Thyroid gland (tissue), 4 donors: Measurements from ENCODE around the gene SAMD11. TPM values are rescaled to one million over a fixed set of nuclear protein-coding genes. Genes with fewer than 3 reads are reported as not detected.
A peak's percentile ranks its signal among the peaks of the same experiment; 100 is the strongest.

Experiments used
- DNase-seq, 2 donors: peaks; one replicate each; pipeline ENCODE4 v3.0.0-alpha.2; 2019
- H3K27ac ChIP-seq, 3 donors: fragments of 200-600 bp; sonication (generic); 1 replicate in 2 of 3; 2 replicates in 1 of 3; pipeline ENCODE4 v1.5.1; 2016 to 2019; ENCODE audit warnings: mild to moderate bottlenecking in 1 of 3, moderate library complexity in 1 of 3
- H3K27me3 ChIP-seq: fragments of 200-600 bp; sonication (generic); one replicate; pipeline ENCODE4 v1.5.1; 2019
- H3K36me3 ChIP-seq, 2 donors: fragments of 200-600 bp; sonication (generic); one replicate each; pipeline ENCODE4 v1.5.1; 2016 to 2019
- H3K4me1 ChIP-seq, 2 donors: fragments of 200-600 bp; sonication (generic); one replicate each; pipeline ENCODE4 v1.5.1; 2017 to 2019
- H3K4me3 ChIP-seq, 3 donors: fragments of 200-600 bp; sonication (generic); replicated peaks in 1 of 3; 1 replicate in 2 of 3; 2 replicates in 1 of 3; pipeline ENCODE4 v1.5.1; 2016; ENCODE audit warnings: mild to moderate bottlenecking in 1 of 3
- H3K9me3 ChIP-seq: fragments of 200-600 bp; sonication (generic); one replicate; pipeline ENCODE4 v1.5.1; 2017
- POLR2A ChIP-seq, 2 donors: fragments of 450-650 bp; IDR thresholded peaks; one replicate each; pipeline ENCODE4 v1.6.1; 2017; ENCODE audit warnings: antibody characterized with exemption in 2 of 2, mild to moderate bottlenecking in 2 of 2, moderate library complexity in 1 of 2
- WGBS, 2 donors: methylation state at CpG; one replicate each; pipeline ENCODE4 v1.1.5; 2017; 5-methylcytosine and 5-hydroxymethylcytosine counted together
- intact Hi-C: fragments of 100-400 bp; cut with DNase I; formaldehyde crosslinking; loops from one replicate; pipeline ENCODE4 v1.15.1; 2023
- total RNA-seq, 4 donors: library from RNA; depleted of rRNA; stranded (reverse); fragments of >200 nt; gene quantifications; one replicate each; pipeline ENCODE4 v1.2.3, GENCODE V29; 2016
- TF ChIP-seq, protein P1 (sequence below), 6 experiments: fragments of 200-600 bp in 3 of 6; fragments of 450-650 bp in 3 of 6; sonication (generic) in 3 of 6; IDR thresholded peaks; one replicate each; pipeline ENCODE4 v1.5.1; 2016 to 2019; ENCODE audit warnings: antibody characterized with exemption in 6 of 6, mild to moderate bottlenecking in 2 of 6, inconsistent platforms in 1 of 6, moderate library complexity in 1 of 6

The SAMD11 gene
- total RNA-seq, 4 donors from 2014 or later: 4.1 to 11.2 (median 6.3) TPM

DNA sequence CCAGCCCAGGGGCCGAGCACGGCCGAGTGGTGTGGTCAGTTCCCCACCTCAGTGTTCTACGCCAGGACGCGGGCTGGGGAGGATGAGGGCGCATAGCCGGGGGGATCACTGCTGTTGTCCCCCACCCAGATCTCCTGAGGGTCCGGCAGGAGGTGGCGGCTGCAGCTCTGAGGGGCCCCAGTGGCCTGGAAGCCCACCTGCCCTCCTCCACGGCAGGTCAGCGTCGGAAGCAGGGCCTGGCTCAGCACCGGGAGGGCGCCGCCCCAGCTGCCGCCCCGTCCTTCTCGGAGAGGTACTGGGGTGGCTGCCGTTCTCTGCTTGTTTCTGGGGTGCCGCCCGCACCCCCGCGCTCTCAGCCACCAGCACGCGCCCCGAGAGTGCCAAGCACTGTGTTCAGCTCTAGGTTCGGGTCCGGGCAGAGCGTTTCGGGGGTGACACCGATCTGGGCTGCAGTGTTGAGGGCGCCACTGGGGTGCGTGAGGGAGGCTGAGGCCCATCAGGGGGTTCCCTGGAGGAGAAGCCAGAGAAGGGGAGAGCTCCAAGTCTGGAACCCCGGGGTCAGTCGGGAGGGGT is 17.4 kb downstream of the SAMD11 start:
- no peak for TF ChIP-seq POLR2A (IDR thresholded peaks at IDR 0.05)
- TF ChIP-seq, protein P1, sequence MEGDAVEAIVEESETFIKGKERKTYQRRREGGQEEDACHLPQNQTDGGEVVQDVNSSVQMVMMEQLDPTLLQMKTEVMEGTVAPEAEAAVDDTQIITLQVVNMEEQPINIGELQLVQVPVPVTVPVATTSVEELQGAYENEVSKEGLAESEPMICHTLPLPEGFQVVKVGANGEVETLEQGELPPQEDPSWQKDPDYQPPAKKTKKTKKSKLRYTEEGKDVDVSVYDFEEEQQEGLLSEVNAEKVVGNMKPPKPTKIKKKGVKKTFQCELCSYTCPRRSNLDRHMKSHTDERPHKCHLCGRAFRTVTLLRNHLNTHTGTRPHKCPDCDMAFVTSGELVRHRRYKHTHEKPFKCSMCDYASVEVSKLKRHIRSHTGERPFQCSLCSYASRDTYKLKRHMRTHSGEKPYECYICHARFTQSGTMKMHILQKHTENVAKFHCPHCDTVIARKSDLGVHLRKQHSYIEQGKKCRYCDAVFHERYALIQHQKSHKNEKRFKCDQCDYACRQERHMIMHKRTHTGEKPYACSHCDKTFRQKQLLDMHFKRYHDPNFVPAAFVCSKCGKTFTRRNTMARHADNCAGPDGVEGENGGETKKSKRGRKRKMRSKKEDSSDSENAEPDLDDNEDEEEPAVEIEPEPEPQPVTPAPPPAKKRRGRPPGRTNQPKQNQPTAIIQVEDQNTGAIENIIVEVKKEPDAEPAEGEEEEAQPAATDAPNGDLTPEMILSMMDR (IDR thresholded peaks at IDR 0.05): no peak
- DNase-seq: no peak
- peaks cover 12% of the 10 kb centered on the region for H3K27me3 ChIP-seq
- peaks cover 13 to 50% of the 10 kb centered on the region in 2 donors for H3K4me1 ChIP-seq
- peak overlapping the region in 1 of 3 donors; percentile 35 for H3K4me3 ChIP-seq
- WGBS, 2 donors: 0% methylated on average over 2 of the region's 36 CpGs; no CpG with 5 or more reads in 1 of the 2 donors
- peaks cover 0 to 1% of the 10 kb centered on the region in 2 donors for H3K36me3 ChIP-seq
- intact Hi-C loops: no loop called here
- no peaks in the 10 kb centered on the region for H3K9me3 ChIP-seq
- H3K27ac ChIP-seq: peak overlapping the region in 1 of 3 donors; percentile 87

DNA sequence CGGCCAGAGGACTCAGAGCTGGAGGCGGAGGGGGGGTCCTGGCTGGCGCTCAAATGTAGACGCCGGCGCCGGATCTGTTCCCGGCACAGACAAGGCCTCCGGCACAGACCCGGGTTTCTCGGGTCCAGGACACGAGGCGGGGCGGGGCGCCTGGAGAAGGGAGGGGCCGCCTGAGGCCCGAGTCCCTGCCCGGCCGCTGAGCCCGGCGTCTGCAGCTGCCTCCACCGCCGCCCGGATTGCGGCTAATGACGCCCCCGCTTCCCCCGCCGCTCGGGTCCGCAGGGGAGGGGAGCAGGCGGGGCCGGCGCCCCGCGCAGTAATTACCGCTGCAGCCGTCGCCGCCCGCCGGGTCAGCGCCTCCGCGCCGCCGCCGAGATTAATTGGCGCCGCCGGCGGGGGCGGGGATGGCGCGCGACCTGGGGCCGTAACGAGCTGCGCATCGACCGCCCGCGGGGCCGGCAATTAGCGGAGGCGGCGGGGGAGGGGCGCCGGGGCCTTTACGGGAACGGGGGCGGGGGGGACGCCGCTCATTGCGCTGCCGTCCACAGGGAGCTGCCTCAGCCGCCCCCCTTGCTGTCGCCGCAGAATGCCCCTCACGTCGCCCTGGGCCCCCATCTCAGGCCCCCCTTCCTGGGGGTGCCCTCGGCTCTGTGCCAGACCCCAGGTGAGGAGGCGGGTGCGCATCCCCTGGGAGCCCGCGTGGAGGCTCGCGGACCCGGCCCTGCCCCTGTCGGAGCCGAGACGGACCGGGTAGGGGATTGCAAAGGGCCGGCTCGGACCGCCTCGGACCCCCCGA is 18.1 kb downstream of the SAMD11 start:
- Histone ChIP-seq H3K9me3 (no peaks in the 10 kb centered on the region), H3K36me3 (peaks cover 0 to 5% of the 10 kb centered on the region in 2 donors), H3K4me3 (peak overlapping the region in 1 of 3 donors; percentile 35), H3K4me1 (peaks cover 13 to 47% of the 10 kb centered on the region in 2 donors), H3K27me3 (peaks cover 12% of the 10 kb centered on the region), H3K27ac (peak overlapping the region in 1 of 3 donors; percentile 87)
- TF ChIP-seq, protein P1 (IDR thresholded peaks at IDR 0.05): no peak
- TF ChIP-seq POLR2A (IDR thresholded peaks at IDR 0.05): no peak
- peak in 1 of 2 donors; percentile 47 for DNase-seq
- intact Hi-C loops: no loop called here
- WGBS, 2 donors: 0% methylated on average over 1 of the region's 98 CpGs; no CpG with 5 or more reads in 1 of the 2 donors

DNA sequence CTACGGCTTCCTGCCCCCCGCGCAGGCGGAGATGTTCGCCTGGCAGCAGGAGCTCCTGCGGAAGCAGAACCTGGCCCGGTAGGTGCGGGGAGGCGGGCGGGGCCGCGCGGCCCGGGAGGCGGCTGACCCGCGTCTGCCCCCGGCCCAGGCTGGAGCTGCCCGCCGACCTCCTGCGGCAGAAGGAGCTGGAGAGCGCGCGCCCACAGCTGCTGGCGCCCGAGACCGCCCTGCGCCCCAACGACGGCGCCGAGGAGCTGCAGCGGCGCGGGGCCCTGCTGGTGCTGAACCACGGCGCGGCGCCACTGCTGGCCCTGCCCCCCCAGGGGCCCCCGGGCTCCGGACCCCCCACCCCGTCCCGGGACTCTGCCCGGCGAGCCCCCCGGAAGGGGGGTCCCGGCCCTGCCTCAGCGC is 18.7 kb downstream of the SAMD11 start:
- intact Hi-C loops: no loop called here
- peaks cover 13 to 47% of the 10 kb centered on the region in 2 donors for H3K4me1 ChIP-seq
- H3K4me3 ChIP-seq: peak overlapping the region in 1 of 3 donors; percentile 35
- H3K9me3 ChIP-seq: no peaks in the 10 kb centered on the region
- WGBS, 2 donors: 5% methylated on average over 4 of the region's 48 CpGs; no CpG with 5 or more reads in 1 of the 2 donors
- no peak for DNase-seq
- peak overlapping the region in 1 of 3 donors; percentile 87 for H3K27ac ChIP-seq
- H3K27me3 ChIP-seq: peaks cover 12% of the 10 kb centered on the region
- no peak for TF ChIP-seq POLR2A (IDR thresholded peaks at IDR 0.05)
- TF ChIP-seq, protein P1 (IDR thresholded peaks at IDR 0.05): no peak
- peaks cover 0 to 11% of the 10 kb centered on the region in 2 donors for H3K36me3 ChIP-seq

DNA sequence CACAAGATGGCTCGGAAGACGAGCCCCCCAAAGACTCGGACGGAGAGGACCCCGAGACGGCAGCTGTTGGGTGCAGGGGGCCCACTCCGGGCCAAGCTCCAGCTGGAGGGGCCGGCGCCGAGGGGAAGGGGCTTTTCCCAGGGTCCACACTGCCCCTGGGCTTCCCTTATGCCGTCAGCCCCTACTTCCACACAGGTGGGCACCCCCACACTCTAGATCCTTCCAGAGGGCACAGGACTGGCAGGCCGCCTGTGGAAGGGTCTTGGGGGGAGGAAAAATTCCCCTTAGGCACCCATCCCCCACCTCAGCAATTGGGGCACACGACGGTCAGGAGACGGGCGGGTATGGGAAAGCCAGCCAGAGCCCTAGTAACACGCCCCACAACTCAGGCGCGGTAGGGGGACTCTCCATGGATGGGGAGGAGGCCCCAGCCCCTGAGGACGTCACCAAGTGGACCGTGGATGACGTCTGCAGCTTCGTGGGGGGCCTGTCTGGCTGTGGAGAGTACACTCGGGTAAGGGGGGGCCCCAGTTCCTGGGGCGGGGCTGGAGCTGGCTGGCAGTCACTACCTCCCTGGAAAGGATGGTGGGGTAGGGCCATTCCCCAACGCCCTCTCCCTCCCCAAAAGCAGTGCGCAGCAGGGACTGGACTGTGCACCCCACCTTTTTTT is 19.3 kb downstream of the SAMD11 start:
- peak overlapping the region in 1 of 3 donors; percentile 87 for H3K27ac ChIP-seq
- H3K4me1 ChIP-seq: peaks cover 13 to 47% of the 10 kb centered on the region in 2 donors
- peak overlapping the region in 1 of 3 donors; percentile 35 for H3K4me3 ChIP-seq
- H3K27me3 ChIP-seq: peaks cover 12% of the 10 kb centered on the region
- no peaks in the 10 kb centered on the region for H3K9me3 ChIP-seq
- DNase-seq: no peak
- peaks cover 3 to 17% of the 10 kb centered on the region in 2 donors for H3K36me3 ChIP-seq
- intact Hi-C loops: no loop called here
- 4 to 23% methylated on average over 3 to 17 of the region's 27 CpGs for WGBS, 2 donors
- TF ChIP-seq, protein P1 (IDR thresholded peaks at IDR 0.05): no peak
- TF ChIP-seq POLR2A (IDR thresholded peaks at IDR 0.05): no peak
